ENCODE data around the gene CEBPB. TPM values are rescaled to one million over a fixed set of nuclear protein-coding genes. Genes with fewer than 3 reads are reported as not detected.

Gene CEBPB
- total and polyA plus RNA-seq, 2 donors from 2014 or later = 33.6 to 81.4 TPM

DNA sequence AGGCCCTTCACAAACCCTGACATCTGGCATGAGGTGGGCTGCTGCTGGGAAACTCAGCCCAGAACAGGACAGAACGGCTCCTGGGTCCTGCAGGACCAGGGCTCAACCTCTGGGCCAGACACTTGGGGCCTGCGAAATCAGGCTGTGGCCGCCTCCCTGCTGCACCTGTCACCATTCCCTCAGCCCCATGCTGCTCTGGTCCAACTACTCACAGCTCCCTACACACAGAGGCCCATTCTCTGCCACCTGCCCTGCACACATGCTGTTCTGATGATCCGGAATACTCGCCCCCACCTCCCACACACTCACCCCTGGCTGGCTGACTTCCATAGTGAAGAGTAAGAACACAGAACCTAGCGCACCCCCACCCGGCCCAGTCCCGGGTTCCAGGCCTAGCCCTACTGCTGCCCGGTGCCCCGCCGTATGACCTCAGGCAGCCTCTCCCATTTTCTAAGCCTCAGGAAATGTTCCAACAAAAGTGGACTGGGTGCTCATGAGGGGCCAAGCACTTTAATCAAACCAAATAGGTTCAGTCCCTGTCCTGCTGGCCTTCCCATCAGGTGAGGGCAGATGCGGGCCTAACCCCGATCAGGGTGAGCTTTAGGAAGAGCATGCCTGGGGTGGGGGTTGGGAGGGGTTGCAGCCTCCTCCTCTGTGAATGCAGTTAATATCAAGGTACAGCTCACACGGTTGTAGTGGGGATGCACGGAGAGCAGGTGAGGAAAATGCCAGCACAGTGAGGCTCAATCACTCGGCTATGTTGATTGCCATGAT is 41.0 kb upstream of the CEBPB start:
- H3K4me3 ChIP-seq (ENCODE audit: low read length in 3 of 3) = no peak overlapping the region
- intact Hi-C loops (cut with DNase I) = no loop called here

DNA sequence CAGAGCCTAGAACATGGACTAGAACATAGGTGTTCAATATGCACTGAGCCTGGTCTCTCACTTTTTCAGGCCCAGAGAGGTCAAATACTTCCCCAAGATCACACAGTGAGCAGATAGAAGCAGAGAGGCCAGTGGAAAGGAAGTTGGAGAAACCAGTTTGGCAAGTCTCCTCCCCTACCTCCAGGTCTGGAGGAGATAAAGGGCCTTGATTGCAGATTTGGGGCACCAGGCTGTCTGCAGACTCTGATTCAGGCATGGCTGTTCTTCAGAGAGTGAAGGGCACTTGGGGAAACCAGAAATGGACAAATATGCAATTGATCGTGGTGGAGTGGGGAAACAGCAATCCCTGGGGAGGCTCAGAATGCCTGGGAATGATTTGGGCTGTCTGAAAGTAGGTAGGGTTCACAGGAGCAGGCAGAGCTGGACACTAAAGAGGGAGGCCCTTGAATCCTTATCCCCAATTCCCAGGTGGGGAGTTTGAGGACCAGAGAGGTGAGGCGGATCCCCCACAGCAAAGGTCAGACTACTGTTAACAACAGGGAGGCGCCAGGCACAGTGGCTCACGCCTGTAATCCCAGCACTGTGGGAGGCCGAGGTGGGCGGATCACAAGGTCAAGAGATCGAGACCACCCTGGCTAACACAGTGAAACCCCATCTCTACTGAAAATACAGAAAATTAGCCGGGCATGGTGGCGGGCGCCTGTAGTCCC is 39.4 kb upstream of the CEBPB start:
- Histone ChIP-seq H3K4me3 (ENCODE audit: low read length in 3 of 3) (no peak overlapping the region), H3K27ac (ENCODE audit: low read depth in 2 of 2, low read length in 2 of 2) (peak overlapping the region; percentile 1), H3K27me3 (ENCODE audit: control insufficient read depth, insufficient read depth, low read length) (no peaks in the 10 kb centered on the region), H3K36me3 (ENCODE audit: control insufficient read depth in 2 of 3, insufficient read depth in 3 of 3, low read length in 3 of 3) (no peaks in the 10 kb centered on the region), H3K9me3 (ENCODE audit: control insufficient read depth in 2 of 3, insufficient read depth in 1 of 3, low read length in 3 of 3) (no peaks in the 10 kb centered on the region), H3K4me1 (ENCODE audit: control insufficient read depth in 2 of 3, insufficient read depth in 2 of 3, low read depth in 1 of 3, low read length in 3 of 3) (peaks cover 4 to 34% (median 12%) of the 10 kb centered on the region in 3 donors), H3K9ac (ENCODE audit: low read length in 3 of 3) (peak overlapping the region in 1 of 3 donors; percentile 22)
- intact Hi-C loops (cut with DNase I) = no loop called here
- FAIRE-seq = no peak
- TF ChIP-seq, protein P1, sequence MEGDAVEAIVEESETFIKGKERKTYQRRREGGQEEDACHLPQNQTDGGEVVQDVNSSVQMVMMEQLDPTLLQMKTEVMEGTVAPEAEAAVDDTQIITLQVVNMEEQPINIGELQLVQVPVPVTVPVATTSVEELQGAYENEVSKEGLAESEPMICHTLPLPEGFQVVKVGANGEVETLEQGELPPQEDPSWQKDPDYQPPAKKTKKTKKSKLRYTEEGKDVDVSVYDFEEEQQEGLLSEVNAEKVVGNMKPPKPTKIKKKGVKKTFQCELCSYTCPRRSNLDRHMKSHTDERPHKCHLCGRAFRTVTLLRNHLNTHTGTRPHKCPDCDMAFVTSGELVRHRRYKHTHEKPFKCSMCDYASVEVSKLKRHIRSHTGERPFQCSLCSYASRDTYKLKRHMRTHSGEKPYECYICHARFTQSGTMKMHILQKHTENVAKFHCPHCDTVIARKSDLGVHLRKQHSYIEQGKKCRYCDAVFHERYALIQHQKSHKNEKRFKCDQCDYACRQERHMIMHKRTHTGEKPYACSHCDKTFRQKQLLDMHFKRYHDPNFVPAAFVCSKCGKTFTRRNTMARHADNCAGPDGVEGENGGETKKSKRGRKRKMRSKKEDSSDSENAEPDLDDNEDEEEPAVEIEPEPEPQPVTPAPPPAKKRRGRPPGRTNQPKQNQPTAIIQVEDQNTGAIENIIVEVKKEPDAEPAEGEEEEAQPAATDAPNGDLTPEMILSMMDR (IDR thresholded peaks at IDR 0.05; ENCODE audit: borderline replicate concordance, extremely low read depth, insufficient read depth) = no peak
- DNase-seq = no peak

More for the DNA sequence above, 41.0 kb upstream of the CEBPB start:
- H3K36me3 ChIP-seq (ENCODE audit: control insufficient read depth in 2 of 3, insufficient read depth in 3 of 3, low read length in 3 of 3) = no peaks in the 10 kb centered on the region
- peaks cover 4 to 34% (median 12%) of the 10 kb centered on the region in 3 donors for H3K4me1 ChIP-seq (ENCODE audit: control insufficient read depth in 2 of 3, insufficient read depth in 2 of 3, low read depth in 1 of 3, low read length in 3 of 3)
- H3K9ac ChIP-seq (ENCODE audit: low read length in 3 of 3) = no peak overlapping the region
- no peaks in the 10 kb centered on the region for H3K9me3 ChIP-seq (ENCODE audit: control insufficient read depth in 2 of 3, insufficient read depth in 1 of 3, low read length in 3 of 3)
- no peaks in the 10 kb centered on the region for H3K27me3 ChIP-seq (ENCODE audit: control insufficient read depth, insufficient read depth, low read length)
- H3K27ac ChIP-seq (ENCODE audit: low read depth in 2 of 2, low read length in 2 of 2) = no peak overlapping the region
- FAIRE-seq (no peak), DNase-seq (no peak)
- TF ChIP-seq, protein P1 (IDR thresholded peaks at IDR 0.05; ENCODE audit: borderline replicate concordance, extremely low read depth, insufficient read depth) = no peak

DNA sequence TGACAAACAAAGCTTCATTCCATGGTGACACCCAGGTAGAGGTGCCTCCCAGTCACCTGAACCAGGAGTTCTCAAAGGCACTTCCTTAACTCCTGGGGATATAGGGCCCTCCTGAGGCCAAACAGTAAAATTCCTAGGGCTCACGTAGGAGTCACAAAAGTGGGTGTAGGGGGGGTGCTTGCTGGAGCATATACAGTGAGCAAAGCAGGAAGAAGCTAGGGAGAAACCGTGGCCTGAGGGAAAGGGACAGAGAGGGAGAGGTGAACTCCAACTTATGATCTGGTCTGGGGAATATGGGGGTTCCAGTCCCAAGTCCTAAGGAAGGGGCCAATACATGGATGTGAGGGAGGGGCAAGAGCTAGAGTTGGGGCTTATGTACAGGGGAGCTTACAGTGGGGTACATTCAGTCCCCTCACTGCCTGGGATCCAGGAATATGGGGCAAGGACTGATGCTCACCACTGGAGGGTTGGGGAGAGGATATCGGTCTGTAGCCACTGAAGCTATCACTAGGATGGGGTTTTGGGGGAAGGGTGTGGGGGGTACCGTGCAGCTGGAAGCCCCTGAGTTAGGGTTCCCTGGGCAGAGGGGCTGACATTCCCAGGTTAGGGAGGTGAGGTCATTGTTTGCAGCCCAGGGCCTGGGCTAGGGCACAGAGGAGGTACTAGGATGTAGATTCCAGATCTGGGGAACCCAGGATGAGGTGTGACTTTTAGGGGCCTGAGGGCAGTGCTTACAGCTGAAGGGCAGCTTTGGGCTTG is 38.1 kb upstream of the CEBPB start:
- Histone ChIP-seq H3K9ac (ENCODE audit: low read length in 3 of 3) (peak overlapping the region; percentile 26 to 97 (median 81)), H3K27me3 (ENCODE audit: control insufficient read depth, insufficient read depth, low read length) (no peaks in the 10 kb centered on the region), H3K36me3 (ENCODE audit: control insufficient read depth in 2 of 3, insufficient read depth in 3 of 3, low read length in 3 of 3) (no peaks in the 10 kb centered on the region), H3K27ac (ENCODE audit: low read depth in 2 of 2, low read length in 2 of 2) (peak overlapping the region; percentile 65 to 74), H3K4me3 (ENCODE audit: low read length in 3 of 3) (peak overlapping the region; percentile 52 to 86 (median 76)), H3K9me3 (ENCODE audit: control insufficient read depth in 2 of 3, insufficient read depth in 1 of 3, low read length in 3 of 3) (no peaks in the 10 kb centered on the region), H3K4me1 (ENCODE audit: control insufficient read depth in 2 of 3, insufficient read depth in 2 of 3, low read depth in 1 of 3, low read length in 3 of 3) (peaks cover 4 to 27% (median 12%) of the 10 kb centered on the region in 3 donors)
- DNase-seq = no peak
- no peak for FAIRE-seq
- intact Hi-C loops (cut with DNase I) = no loop called here
- TF ChIP-seq, protein P1 (IDR thresholded peaks at IDR 0.05; ENCODE audit: borderline replicate concordance, extremely low read depth, insufficient read depth) = no peak
